ENCODE data around the gene L2HGDH.

GRCh38 chr14:50360093-50360492 is 48.1 kb upstream of the L2HGDH start:
- TF ChIP-seq EZH2 (IDR thresholded peaks at IDR 0.05; ENCODE audit: low read length) (no peak), CTCF (optimal IDR thresholded peaks at IDR 0.05 in 1 of 3, IDR thresholded peaks at IDR 0.05 in 1 of 3, conservative IDR thresholded peaks at IDR 0.05 in 1 of 3; ENCODE audit: extremely low read depth in 1 of 3, insufficient read depth in 2 of 3, low read length in 3 of 3) (no peak)

Data from keratinocyte (primary cell).